ENCODE measurements around the gene RASAL1.

GRCh38 chr12:113095405-113095804 is 40.2 kb downstream of the RASAL1 start:
- no peak for TF ChIP-seq CTCF (IDR thresholded peaks at IDR 0.05)
- TF ChIP-seq EP300 (IDR thresholded peaks at IDR 0.05), result no peak
